Activated CD4-positive, alpha-beta T cell treated with anti-CD3 and anti-CD28 coated beads for 1 hour (primary cell): ENCODE results near the gene SLAMF1.

Source experiments
- DNase-seq: peaks from one replicate; pipeline ENCODE4 v3.0.0-alpha.2; 2020

Gene SLAMF1

DNA sequence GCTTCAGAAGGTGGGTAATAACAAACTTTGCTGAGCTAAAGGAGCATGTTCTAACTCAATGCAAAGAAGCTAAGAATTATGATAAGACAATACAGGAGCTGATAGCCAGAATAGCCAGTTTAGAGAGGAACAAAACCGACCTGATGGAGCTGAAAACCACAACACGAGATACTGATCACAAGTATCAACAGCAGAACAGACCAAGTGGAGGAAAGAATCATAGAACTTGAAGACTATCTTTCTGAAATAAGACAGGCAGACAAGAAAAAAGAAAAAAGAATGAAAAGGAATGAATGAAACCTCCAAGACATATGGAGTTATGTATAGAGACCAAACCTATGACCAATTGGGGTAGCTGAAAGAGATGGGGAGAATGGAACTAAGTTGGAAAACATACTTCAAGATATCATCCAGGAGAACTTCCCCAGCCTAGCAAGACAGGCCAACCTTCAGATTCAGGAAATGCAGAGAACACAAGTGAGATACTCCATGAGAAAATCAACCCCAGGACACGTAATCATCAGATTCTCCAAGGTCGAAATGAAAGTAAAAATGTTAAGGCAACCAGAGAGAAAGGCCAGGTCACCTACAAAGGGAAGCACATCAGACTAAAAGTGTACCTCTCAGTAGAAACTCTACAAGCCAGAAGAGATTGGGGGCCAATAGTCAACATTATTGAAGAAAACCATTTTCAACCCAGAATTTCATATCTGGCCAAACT, 88.0 kb downstream of the SLAMF1 start:
- DNase-seq, result no peak
